ENCODE data around the gene SERGEF. TPM values are rescaled to one million over a fixed set of nuclear protein-coding genes. Genes with fewer than 3 reads are reported as not detected.

Gene SERGEF
- total RNA-seq, 1 experiment from 2014 or later: 26.1 TPM

GRCh38 chr11:17936790-17937189, 76.1 kb downstream of the SERGEF start:
- no peak for DNase-seq (ENCODE audit: unreplicated experiment)
- H3K9me3 Mint-ChIP-seq (ENCODE audit: unreplicated experiment): no peaks in the 10 kb centered on the region
- no peak overlapping the region for H3K27ac Mint-ChIP-seq (ENCODE audit: low read depth, unreplicated experiment)
- no TSS peak for BruUV-seq (replicated peaks)
- TF ChIP-seq CTCF (IDR thresholded peaks at IDR 0.05; ENCODE audit: unreplicated experiment): no peak
- intact Hi-C loops (cut with micrococcal nuclease): no loop called here
- ChIA-PET POLR2A (no interaction called here), CTCF (no interaction called here)
- H3K4me1 Mint-ChIP-seq (ENCODE audit: insufficient read depth, unreplicated experiment): no peaks in the 10 kb centered on the region
- no peak overlapping the region for H3K4me3 Mint-ChIP-seq (ENCODE audit: unreplicated experiment)
- H3K36me3 Mint-ChIP-seq (ENCODE audit: insufficient read depth, unreplicated experiment): no peaks in the 10 kb centered on the region
- H3K27me3 Mint-ChIP-seq (ENCODE audit: insufficient read depth, unreplicated experiment): no peaks in the 10 kb centered on the region

- Mint-ChIP-seq H3K27me3 (ENCODE audit: insufficient read depth, unreplicated experiment) (no peaks in the 10 kb centered on the region), H3K4me3 (ENCODE audit: unreplicated experiment) (no peak overlapping the region), H3K27ac (ENCODE audit: low read depth, unreplicated experiment) (no peak overlapping the region), H3K4me1 (ENCODE audit: insufficient read depth, unreplicated experiment) (no peaks in the 10 kb centered on the region), H3K36me3 (ENCODE audit: insufficient read depth, unreplicated experiment) (no peaks in the 10 kb centered on the region), H3K9me3 (ENCODE audit: unreplicated experiment) (no peaks in the 10 kb centered on the region)
- no peak for DNase-seq (ENCODE audit: unreplicated experiment)
- no peak for TF ChIP-seq CTCF (IDR thresholded peaks at IDR 0.05; ENCODE audit: unreplicated experiment)
- intact Hi-C loops (cut with micrococcal nuclease): no loop called here
- ChIA-PET CTCF (interaction anchor here (0.6 to 2.0 kb wide), 3 partner anchors 9 to 203 kb away, joined by 3 to 6 read pairs (median 5); no protein-coding TSS in a partner anchor), POLR2A (no interaction called here)
- no TSS peak for BruUV-seq (replicated peaks)
These were observed 78.7 kb downstream of the SERGEF start for GRCh38 chr11:17934194-17934593.

GRCh38 chr11:17933708-17934107, 79.1 kb downstream of the SERGEF start:
- TF ChIP-seq CTCF (IDR thresholded peaks at IDR 0.05; ENCODE audit: unreplicated experiment): no peak
- Mint-ChIP-seq H3K27me3 (ENCODE audit: insufficient read depth, unreplicated experiment) (no peaks in the 10 kb centered on the region), H3K27ac (ENCODE audit: low read depth, unreplicated experiment) (no peak overlapping the region), H3K36me3 (ENCODE audit: insufficient read depth, unreplicated experiment) (no peaks in the 10 kb centered on the region), H3K4me1 (ENCODE audit: insufficient read depth, unreplicated experiment) (no peaks in the 10 kb centered on the region), H3K9me3 (ENCODE audit: unreplicated experiment) (no peaks in the 10 kb centered on the region), H3K4me3 (ENCODE audit: unreplicated experiment) (no peak overlapping the region)
- CTCF ChIA-PET: interaction anchor here (0.6 to 2.0 kb wide), 3 partner anchors 8 to 203 kb away, joined by 3 to 6 read pairs (median 5); no protein-coding TSS in a partner anchor
- no peak for DNase-seq (ENCODE audit: unreplicated experiment)
- POLR2A ChIA-PET: no interaction called here
- intact Hi-C loops (cut with micrococcal nuclease): no loop called here
- BruUV-seq (replicated peaks): no TSS peak

- no TSS peak for BruUV-seq (replicated peaks)
- TF ChIP-seq CTCF (IDR thresholded peaks at IDR 0.05; ENCODE audit: unreplicated experiment): no peak
- no peak overlapping the region for H3K4me3 Mint-ChIP-seq (ENCODE audit: unreplicated experiment)
- H3K9me3 Mint-ChIP-seq (ENCODE audit: unreplicated experiment): no peaks in the 10 kb centered on the region
- DNase-seq (ENCODE audit: unreplicated experiment): no peak
- H3K4me1 Mint-ChIP-seq (ENCODE audit: insufficient read depth, unreplicated experiment): no peaks in the 10 kb centered on the region
- no peaks in the 10 kb centered on the region for H3K27me3 Mint-ChIP-seq (ENCODE audit: insufficient read depth, unreplicated experiment)
- H3K36me3 Mint-ChIP-seq (ENCODE audit: insufficient read depth, unreplicated experiment): no peaks in the 10 kb centered on the region
- no peak overlapping the region for H3K27ac Mint-ChIP-seq (ENCODE audit: low read depth, unreplicated experiment)
- intact Hi-C loops (cut with micrococcal nuclease): no loop called here
- ChIA-PET POLR2A (no interaction called here), CTCF (interaction anchor here (0.6 to 2.0 kb wide), 4 partner anchors 14 to 46 kb away, joined by 3 to 6 read pairs (median 4); no protein-coding TSS in a partner anchor)
These were observed 80.4 kb downstream of the SERGEF start for GRCh38 chr11:17932472-17932871.
